Neural cell (in vitro differentiated cells): ENCODE results near the gene MEGF11. TPM values are rescaled to one million over a fixed set of nuclear protein-coding genes. Genes with fewer than 3 reads are reported as not detected.

Experiments used
- H2AFZ ChIP-seq: fragments of 200-600, 300-800 bp; sonication (generic), shearing (Covaris generic); 2 replicates; pipeline ENCODE4 v1.6.0; 2014; ENCODE audit warnings: low read depth, mild to moderate bottlenecking, antibody characterized with exemption, low read length, moderate library complexity
- H3F3A ChIP-seq: fragments of 200-600 bp; shearing (Covaris generic); 2 replicates; pipeline ENCODE4 v1.6.1; 2016; ENCODE audit warnings: mild to moderate bottlenecking, moderate library complexity, mixed read lengths, antibody characterized with exemption, low read length; ENCODE audit not compliant: insufficient read depth, poor library complexity, severe bottlenecking
- H3K27ac ChIP-seq: fragments of 200-600, 300-800 bp; sonication (generic), shearing (Covaris generic); 2 replicates; pipeline ENCODE4 v1.5.1; 2014; ENCODE audit warnings: mild to moderate bottlenecking, low read length, moderate library complexity
- H3K27me3 ChIP-seq: fragments of 300-800, 200-600 bp; sonication (generic), shearing (Covaris generic); 2 replicates; pipeline ENCODE4 v1.6.0; 2014; ENCODE audit warnings: mild to moderate bottlenecking, low read depth, low read length, moderate library complexity; ENCODE audit not compliant: insufficient read depth
- H3K36me3 ChIP-seq: fragments of 300-800, 200-600 bp; sonication (generic), shearing (Covaris generic); 2 replicates; pipeline ENCODE4 v1.5.1; 2014; ENCODE audit warnings: mild to moderate bottlenecking, antibody characterized with exemption, low read length, moderate library complexity; ENCODE audit not compliant: insufficient read depth
- H3K4me2 ChIP-seq: fragments of 300-800, 200-600 bp; sonication (generic), shearing (Covaris generic); 2 replicates; pipeline ENCODE4 v1.6.0; 2014; ENCODE audit warnings: mild to moderate bottlenecking, low read length
- H3K4me3 ChIP-seq: fragments of 300-800, 200-600 bp; sonication (generic), shearing (Covaris generic); 2 replicates; pipeline ENCODE4 v1.5.1; 2014; ENCODE audit warnings: mild to moderate bottlenecking, low read length, moderate library complexity
- H3K79me2 ChIP-seq: fragments of 200-600 bp; shearing (Covaris generic); replicated peaks from 2 replicates; pipeline ENCODE4 v1.6.0; 2014; ENCODE audit warnings: mild to moderate bottlenecking, low read length, moderate library complexity; ENCODE audit not compliant: insufficient read depth
- H3K9ac ChIP-seq: fragments of 300-800, 200-600 bp; sonication (generic), shearing (Covaris generic); 2 replicates; pipeline ENCODE4 v1.6.1; 2016; ENCODE audit warnings: mild to moderate bottlenecking, low read length, mixed read lengths
- H3K9me2 ChIP-seq: fragments of 200-600 bp; shearing (Covaris generic); 2 replicates; pipeline ENCODE4 v1.6.1; 2016; ENCODE audit warnings: mild to moderate bottlenecking, low read length, mixed read lengths; ENCODE audit not compliant: insufficient read depth
- H3K9me3 ChIP-seq: fragments of 200-600, 300-800 bp; sonication (generic), shearing (Covaris generic); 2 replicates; pipeline ENCODE4 v1.6.1; 2016; ENCODE audit warnings: mild to moderate bottlenecking, mixed run types, low read length, moderate library complexity, mixed read lengths
- H4K20me1 ChIP-seq: fragments of 200-600 bp; shearing (Covaris generic); 2 replicates; pipeline ENCODE4 v1.6.1; 2016; ENCODE audit warnings: mild to moderate bottlenecking, mixed run types; ENCODE audit not compliant: insufficient read depth
- CTCF ChIP-seq: fragments of 450-650 bp; IDR thresholded peaks from 2 replicates; pipeline ENCODE4 v1.5.1; 2014; ENCODE audit warnings: antibody characterized with exemption, mild to moderate bottlenecking, moderate library complexity; ENCODE audit not compliant: poor library complexity, severe bottlenecking
- EP300 ChIP-seq: fragments of 450-650 bp; conservative IDR thresholded peaks from 2 replicates; pipeline ENCODE4 v1.6.1; 2014; ENCODE audit warnings: antibody characterized with exemption, mild to moderate bottlenecking, moderate library complexity; ENCODE audit not compliant: poor library complexity, severe bottlenecking
- EZH2 ChIP-seq: fragments of 200-600, 300-800 bp; shearing (Covaris generic), sonication (generic); IDR thresholded peaks from 2 replicates; pipeline ENCODE4 v1.6.1; 2014; ENCODE audit warnings: antibody characterized with exemption, low read length, borderline replicate concordance, mild to moderate bottlenecking; ENCODE audit not compliant: insufficient read depth, poor library complexity, severe bottlenecking
- MXI1 ChIP-seq: fragments of 450-650 bp; conservative IDR thresholded peaks from 2 replicates; pipeline ENCODE4 v1.6.1; 2014; ENCODE audit warnings: antibody characterized with exemption, mild to moderate bottlenecking; ENCODE audit not compliant: poor library complexity, severe bottlenecking
- POLR2AphosphoS5 ChIP-seq: IDR thresholded peaks from 2 replicates; pipeline ENCODE4 v1.6.1; 2012
- RAD21 ChIP-seq: fragments of 450-650 bp; conservative IDR thresholded peaks from 2 replicates; pipeline ENCODE4 v1.6.1; 2014; ENCODE audit warnings: antibody characterized with exemption, mild to moderate bottlenecking, moderate library complexity
- SMC3 ChIP-seq: fragments of 450-650 bp; conservative IDR thresholded peaks from 2 replicates; pipeline ENCODE4 v1.6.1; 2014; ENCODE audit warnings: antibody characterized with exemption, mild to moderate bottlenecking, moderate library complexity; ENCODE audit not compliant: poor library complexity
- TAF1 ChIP-seq: IDR thresholded peaks from 2 replicates; pipeline ENCODE4 v1.6.1; 2012; ENCODE audit warnings: low read depth
- polyA plus RNA-seq: library from polyadenylated mRNA; depleted of rRNA; stranded (reverse); fragments of >200 nt; gene quantifications from 2 replicates; pipeline ENCODE4 v1.2.3, GENCODE V29; 2014
- TF ChIP-seq, protein P1 (sequence below): IDR thresholded peaks from 2 replicates; pipeline ENCODE4 v1.6.1; 2012; ENCODE audit warnings: borderline replicate concordance

The MEGF11 gene
- polyA plus RNA-seq, 1 donor from 2014 or later: 0.64 TPM

- H3K4me2 ChIP-seq: no peak overlapping the region
- H3K79me2 ChIP-seq: no peaks in the 10 kb centered on the region
- H3K9me3 ChIP-seq: no peaks in the 10 kb centered on the region
- H4K20me1 ChIP-seq: no peaks in the 10 kb centered on the region
- no peak overlapping the region for H2AFZ ChIP-seq
- H3K4me3 ChIP-seq: no peak overlapping the region
- H3K36me3 ChIP-seq: no peaks in the 10 kb centered on the region
- TF ChIP-seq CTCF (no peak), TAF1 (no peak), RAD21 (no peak)
- H3K9me2 ChIP-seq: no peaks in the 10 kb centered on the region
- H3K9ac ChIP-seq: no peak overlapping the region
- H3K27me3 ChIP-seq: no peaks in the 10 kb centered on the region
- no peak overlapping the region for H3K27ac ChIP-seq
- no peaks in the 10 kb centered on the region for H3F3A ChIP-seq
Observed at GRCh38 chr15:65914981-65915925, 338.3 kb downstream of the MEGF11 start.

- no peak overlapping the region for H3K27ac ChIP-seq
Observed at GRCh38 chr15:65914386-65914785, 339.2 kb downstream of the MEGF11 start.

More at GRCh38 chr15:65914386-65914785, 339.2 kb downstream of the MEGF11 start:
- H3K4me2 ChIP-seq: no peak overlapping the region
- no peaks in the 10 kb centered on the region for H3K9me3 ChIP-seq
- no peaks in the 10 kb centered on the region for H3K9me2 ChIP-seq
- H3K36me3 ChIP-seq: no peaks in the 10 kb centered on the region
- H3K79me2 ChIP-seq: no peaks in the 10 kb centered on the region
- no peak for TF ChIP-seq EP300
- no peak for TF ChIP-seq CTCF
- no peak for TF ChIP-seq RAD21
- TF ChIP-seq SMC3: no peak
- TF ChIP-seq MXI1: no peak
- no peak for TF ChIP-seq POLR2AphosphoS5
- TF ChIP-seq, protein P1, sequence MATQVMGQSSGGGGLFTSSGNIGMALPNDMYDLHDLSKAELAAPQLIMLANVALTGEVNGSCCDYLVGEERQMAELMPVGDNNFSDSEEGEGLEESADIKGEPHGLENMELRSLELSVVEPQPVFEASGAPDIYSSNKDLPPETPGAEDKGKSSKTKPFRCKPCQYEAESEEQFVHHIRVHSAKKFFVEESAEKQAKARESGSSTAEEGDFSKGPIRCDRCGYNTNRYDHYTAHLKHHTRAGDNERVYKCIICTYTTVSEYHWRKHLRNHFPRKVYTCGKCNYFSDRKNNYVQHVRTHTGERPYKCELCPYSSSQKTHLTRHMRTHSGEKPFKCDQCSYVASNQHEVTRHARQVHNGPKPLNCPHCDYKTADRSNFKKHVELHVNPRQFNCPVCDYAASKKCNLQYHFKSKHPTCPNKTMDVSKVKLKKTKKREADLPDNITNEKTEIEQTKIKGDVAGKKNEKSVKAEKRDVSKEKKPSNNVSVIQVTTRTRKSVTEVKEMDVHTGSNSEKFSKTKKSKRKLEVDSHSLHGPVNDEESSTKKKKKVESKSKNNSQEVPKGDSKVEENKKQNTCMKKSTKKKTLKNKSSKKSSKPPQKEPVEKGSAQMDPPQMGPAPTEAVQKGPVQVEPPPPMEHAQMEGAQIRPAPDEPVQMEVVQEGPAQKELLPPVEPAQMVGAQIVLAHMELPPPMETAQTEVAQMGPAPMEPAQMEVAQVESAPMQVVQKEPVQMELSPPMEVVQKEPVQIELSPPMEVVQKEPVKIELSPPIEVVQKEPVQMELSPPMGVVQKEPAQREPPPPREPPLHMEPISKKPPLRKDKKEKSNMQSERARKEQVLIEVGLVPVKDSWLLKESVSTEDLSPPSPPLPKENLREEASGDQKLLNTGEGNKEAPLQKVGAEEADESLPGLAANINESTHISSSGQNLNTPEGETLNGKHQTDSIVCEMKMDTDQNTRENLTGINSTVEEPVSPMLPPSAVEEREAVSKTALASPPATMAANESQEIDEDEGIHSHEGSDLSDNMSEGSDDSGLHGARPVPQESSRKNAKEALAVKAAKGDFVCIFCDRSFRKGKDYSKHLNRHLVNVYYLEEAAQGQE: no peak
- no peak for TF ChIP-seq EZH2
- no peak for TF ChIP-seq TAF1
- no peak overlapping the region for H2AFZ ChIP-seq
- no peaks in the 10 kb centered on the region for H3K27me3 ChIP-seq
- H3F3A ChIP-seq: no peaks in the 10 kb centered on the region
- no peak overlapping the region for H3K4me3 ChIP-seq
- H4K20me1 ChIP-seq: no peaks in the 10 kb centered on the region
- no peak overlapping the region for H3K9ac ChIP-seq
